Measurements from ENCODE around the gene CEP170. TPM values are rescaled to one million over a fixed set of nuclear protein-coding genes. Genes with fewer than 3 reads are reported as not detected.

The CEP170 gene
- polyA plus RNA-seq, 10 donors, result 41.8 to 82.3 (median 56.2) TPM

DNA sequence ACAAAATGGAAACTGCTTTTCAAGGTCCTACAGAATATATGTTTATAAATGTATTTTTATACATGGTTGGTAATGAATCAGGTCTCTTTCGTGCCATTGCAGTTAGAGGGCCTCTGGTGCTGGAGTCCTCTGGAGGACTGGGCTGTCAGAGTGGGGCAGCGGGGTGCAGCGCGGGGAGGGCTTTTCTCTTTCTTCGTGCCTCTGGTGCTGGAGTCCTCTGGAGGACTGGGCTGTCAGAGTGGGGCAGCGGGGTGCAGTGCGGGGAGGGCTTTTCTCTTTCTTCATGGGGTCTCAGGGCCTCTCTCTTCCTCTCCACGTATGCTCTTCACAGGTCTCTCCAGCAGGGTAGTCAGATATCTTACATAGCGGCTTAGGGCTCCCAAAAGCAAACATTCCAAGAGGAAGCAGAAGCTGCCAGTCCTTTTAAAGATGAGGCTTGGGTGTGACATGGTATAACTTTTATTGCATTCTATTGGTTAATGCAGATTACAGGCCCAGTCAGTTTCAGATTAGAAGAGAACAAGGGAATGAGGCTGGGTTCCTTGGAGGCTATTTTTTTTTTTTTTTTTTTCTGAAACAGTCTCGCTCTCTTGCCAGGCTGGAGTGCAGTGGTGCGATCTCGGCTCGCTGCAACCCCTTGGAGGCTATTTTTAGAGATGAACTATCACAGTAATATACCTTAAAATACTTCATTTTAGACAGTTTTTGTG lies 13.8 kb upstream of the CEP170 start:
- no peak for DNase-seq

DNA sequence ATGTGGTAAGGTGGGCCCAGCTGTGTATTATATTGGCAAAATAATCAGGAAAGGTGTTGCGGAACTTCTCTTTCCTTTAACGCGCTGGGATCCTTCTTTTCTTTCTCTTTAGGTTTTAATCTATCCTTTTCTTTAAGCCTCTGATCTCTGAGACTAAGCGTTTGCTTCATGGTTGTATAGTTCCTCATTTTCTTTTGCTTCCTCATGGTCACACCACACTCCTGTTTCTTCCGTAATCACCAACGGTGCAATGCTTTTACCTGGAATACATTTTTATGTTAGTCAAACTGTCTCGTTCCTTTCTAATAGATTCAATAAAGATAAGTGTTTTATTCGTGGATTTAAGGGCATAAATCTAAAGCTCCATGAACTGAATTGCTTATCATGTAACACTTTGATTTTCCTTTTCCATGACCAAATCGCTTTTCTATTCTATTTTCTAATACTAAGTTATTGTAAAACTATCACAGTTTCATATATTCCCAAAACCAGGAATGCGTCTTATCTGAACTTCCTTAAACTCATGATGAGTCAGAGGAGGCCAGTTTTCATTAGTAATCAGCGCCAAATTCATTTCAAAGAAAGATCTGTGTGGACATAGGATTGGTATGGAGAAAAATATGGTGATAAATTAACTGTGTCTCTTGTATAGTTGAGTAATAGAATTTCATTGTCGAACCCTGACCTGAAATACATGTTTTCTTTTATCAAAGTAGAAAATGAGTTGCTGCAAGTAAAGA lies 13.0 kb upstream of the CEP170 start:
- DNase-seq, result peak in 1 of 3 donors; percentile 86

DNA sequence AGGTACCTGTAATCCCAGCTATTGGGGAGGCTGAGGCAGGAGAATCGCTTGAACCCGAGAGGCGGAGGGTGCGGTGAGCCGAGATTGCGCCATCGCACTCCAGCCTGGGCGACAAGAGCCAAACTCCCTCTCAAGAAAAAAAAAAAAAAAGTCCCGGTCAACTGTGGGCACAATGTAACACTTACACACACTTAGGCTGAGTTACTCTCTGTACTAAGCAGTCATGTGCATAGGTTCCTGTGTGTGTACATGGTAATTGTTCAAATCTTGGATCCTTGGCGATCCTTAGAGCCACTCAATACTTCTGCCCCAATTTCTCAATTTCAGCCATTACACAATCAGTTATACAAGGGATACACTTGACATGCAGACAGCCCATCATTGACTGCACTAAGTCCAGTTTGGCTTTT lies 12.4 kb upstream of the CEP170 start:
- no peak for DNase-seq

DNA sequence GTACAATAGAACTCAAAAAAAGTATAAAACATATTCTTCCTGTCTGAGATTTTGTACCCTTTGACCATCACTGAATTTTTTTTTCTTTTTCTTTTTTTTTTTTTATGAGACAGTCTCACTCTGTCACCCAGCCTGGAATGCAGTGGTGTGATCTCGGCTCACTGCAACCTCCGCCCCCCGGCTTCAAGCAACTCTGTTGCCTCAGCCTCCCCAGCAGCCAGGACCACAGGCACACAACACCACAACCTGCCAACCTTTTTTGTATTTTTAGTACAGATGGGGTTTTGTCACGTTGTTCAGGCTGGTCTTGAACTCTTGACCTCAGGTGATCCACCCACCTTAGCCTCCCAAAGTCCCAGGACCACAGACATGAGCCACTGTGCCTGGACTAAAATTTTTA lies 11.2 kb upstream of the CEP170 start:
- no peak for DNase-seq

DNA sequence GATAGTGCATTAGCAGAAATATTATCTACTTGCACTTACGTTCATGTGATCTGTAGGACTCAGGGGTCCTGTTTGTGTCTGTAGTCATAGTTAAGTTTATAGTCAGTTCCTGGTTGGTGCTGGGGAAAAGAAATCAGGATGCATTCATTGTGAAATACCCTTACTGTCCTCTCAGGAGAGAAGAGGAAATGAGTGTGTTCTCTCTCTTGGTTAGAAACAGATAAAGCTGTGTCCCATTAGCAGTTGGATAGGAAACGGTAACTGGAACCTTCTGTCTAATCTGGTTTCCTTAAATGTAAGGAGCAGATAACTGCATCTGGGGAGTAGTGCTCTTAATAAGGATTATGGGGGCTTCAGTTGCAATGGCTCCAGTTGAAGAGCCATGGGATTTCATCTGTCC lies 9.6 kb upstream of the CEP170 start:
- peak in 2 of 3 donors; percentile 53 to 69 for DNase-seq

DNA sequence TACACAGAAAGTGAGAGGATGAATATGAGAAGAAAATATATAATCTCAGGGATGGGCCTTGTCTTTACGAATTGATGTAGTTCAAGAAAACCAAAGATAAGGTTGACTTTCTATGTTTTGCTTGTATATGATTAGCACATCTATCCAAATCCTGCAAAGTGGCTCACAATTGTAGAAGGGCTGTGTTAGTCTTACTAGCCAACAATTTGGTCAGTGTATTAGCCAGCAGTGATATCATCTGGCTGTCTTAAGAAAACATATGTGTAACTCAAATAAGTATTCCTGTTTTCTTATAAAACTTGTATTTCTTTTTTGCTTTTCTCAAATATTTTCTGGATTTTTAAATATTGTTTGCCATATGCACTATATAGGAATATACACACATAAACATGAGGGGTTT lies 6.3 kb upstream of the CEP170 start:
- DNase-seq, result peak in 2 of 3 donors; percentile 55 to 58

DNA sequence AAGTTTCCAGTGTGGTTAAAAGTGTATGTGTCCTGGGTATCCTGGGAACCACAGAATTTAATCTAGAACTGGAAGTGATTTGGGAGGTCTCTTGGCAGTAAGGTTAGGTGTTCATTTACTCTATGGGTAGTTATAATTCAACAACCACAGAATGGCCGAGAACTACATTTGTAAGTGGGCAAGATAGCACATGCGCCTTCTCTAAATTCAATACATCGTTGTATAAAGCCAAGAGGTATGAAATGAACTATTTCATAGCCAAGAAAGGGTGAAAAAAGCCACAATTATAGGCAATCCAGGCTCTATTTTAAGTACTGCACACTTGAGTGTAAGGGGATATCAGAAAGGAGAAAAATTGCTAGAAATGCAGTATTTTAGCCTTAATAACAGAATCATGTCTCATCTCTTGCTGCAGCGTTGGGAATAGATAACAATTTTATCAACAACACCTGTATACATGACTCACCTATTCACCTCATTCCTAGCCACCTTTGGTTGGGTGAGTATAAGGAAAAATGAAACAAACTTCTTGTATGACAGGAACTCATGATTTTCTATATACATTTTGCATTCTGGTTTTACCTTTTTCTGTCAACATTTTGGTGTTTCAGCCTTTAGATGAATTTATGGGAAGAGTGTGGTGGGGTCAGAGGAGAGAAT lies 5.3 kb upstream of the CEP170 start:
- no peak for DNase-seq

DNA sequence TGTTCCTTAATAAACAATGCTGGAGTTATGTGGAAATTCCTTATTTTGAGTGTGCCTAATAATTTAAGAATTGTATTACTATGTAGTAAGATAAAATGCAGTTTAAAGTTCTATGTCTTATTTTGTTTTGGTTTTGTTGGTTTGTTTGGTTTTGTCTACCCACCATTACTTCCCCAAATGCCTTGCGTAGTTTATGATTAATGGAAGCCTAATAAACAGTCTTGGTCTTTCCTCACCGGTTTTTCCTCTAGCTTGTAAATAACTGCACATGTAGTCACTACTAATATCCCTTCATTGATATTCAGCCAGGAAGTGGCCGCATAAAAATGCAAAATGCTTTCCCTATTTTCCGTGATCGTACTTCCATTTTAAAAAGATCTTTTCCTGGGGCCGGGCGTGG lies 3.6 kb upstream of the CEP170 start:
- no peak for DNase-seq

DNA sequence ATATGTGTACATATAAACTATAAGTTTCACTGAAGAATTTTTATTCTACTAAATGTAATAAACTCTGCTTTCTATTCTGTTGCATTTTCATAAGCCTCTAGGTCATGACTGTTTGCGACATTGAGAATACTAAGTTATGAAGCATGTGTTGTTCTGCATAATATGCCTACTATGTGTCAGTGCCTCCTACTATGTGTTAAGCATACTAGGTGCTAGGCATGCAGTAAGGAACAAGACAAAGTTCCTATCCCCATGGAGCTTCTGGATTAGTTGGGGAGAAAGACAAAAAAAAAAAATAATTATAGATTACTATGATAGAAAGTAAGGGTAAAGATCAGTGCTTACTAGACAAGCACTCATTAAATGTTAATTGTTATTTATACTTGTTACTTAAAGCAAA lies 2.1 kb upstream of the CEP170 start:
- no peak for DNase-seq

DNA sequence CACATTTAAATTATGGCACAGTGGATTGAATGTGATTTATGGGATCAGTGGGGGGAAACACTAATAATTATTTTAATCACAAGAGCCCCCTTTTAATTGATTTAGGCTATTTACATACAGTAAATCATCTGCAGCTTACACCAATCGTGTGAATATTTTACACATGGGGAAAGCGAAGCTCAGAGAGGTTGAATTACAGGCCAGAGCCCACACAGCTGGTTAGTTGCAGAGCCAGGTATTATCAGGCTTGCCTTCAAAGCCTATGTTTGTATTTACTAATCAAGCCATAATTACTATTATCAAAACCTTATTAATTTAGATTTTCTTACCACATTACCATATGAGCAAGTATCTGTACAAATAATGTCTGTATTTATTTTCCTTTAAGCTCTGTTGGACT lies 1.5 kb upstream of the CEP170 start:
- no peak for DNase-seq

DNA sequence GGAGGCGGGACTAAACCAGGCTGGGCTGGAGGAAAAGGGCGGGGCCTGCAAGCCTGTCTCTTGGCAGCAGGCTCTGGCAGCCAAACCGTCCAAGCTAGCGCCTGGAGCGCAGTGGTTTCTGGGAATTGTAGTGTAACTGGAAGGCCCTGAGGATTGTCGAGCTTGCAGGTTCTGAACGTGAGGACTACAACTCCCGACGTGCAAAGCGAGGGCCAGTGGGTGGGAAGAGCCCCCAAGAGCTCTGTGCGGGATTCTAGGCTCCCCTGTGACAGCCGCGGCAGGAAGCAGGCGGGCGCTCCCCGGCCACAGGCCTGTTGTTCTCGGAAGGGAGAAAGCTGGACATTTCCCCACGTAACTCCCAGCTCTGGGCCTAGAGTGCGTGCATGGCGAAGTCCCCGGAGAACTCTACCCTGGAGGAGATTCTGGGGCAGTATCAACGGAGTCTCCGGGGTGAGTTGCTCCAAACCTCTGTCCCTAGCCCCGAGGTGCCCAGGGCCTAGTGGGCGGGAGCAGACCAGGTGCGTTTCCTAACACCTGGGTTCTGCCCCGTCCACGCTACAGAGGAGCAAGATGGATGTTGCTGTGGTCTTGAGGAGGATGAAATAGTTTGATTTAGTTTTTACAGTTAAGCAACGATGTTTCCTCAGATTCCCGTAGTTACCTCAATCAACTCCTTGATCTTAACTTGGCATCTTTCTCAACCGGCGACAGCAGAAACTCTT lies 871 bp upstream of the CEP170 start, which contains the start of gene SDCCAG8:
SDCCAG8 (plus strand) TSS at position 251 of the 722 bp plus-strand sequence; CDS start at position 384, 133 bp downstream.
- DNase-seq, result peak; percentile 99 to 100 (median 100)

DNA sequence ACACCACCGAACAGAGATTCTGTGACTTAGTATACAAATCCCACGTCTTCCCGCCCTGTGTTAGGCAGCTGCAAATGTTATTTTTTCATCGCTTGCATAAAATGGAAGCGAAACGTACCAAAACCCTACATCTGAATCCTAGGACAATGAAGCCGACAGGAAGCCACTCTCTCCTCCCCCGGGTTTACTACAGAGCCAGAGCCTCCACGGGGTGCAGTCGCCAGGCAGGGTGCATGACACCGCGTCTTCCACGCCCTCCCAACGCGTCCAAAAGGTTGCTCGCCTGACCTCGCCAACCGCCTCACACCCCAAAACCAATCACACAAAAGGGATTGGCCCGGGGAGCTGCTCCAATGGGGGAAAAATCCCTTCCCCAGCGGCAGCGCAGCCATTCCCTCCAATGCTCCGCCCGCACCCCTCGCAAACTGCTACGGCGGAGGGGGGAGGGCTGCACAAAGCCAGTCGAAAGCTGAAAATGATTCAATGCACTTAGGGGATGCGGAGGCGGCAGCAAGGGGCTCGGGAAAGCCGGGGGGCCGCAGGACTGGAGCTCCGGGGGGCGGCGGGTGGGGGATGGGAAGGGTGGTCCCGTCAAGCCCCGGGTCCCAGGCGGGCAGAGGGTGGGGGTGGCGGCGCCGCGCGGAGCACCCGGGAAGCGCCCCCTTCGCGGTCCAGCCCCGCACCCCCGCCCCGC lies 701 bp downstream of the CEP170 start:
- DNase-seq, result peak; percentile 52 to 88 (median 66)

DNA sequence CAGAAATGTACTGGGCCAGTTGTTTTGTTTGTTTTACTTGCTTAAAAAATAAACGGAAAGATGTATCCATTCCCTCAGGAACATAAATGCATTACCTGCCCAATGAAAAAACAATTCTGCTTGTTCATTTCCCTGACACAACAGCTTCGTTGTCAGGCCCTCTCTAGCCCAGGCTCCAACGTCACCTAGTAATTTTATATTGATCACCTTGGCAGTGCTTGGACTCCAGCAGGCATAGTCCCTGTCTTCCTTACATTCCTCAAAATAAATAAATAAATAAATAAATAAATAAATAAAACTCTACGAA lies 1.2 kb downstream of the CEP170 start:
- no peak for DNase-seq

DNA sequence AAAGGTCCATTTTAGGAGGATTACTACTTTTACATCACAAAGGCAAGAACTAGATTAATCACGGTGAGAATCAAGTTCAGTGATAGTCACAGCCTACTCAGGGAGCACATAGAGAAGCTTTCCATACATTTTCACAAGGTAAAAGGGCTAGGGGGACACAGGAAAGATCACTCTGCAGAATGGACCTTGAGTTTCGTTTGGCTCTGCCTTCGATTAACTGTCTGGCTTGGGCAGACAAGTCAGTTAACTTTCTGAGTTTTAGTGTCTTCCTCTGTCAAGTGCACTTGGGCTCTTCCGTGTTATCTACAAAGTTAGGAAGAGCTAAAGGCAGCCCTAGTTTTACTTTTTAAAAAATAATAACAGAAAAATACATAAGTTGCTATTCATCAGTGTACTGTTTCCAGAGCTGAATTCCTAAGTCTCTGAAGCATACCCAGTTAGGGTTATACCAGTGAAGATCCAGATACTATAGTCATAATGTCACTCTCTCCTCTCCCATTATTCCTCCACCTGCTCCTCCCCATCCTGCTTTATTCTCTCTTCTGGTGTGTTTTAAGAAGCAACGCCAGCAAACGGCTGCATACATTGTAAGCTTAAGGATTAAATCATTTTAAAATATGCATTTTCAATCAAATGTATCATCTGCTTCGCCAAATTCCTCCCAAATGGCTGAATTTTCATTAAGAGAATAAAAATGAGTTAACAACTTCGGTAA lies 1.7 kb downstream of the CEP170 start:
- DNase-seq, result peak in 1 of 3 donors; percentile 54

DNA sequence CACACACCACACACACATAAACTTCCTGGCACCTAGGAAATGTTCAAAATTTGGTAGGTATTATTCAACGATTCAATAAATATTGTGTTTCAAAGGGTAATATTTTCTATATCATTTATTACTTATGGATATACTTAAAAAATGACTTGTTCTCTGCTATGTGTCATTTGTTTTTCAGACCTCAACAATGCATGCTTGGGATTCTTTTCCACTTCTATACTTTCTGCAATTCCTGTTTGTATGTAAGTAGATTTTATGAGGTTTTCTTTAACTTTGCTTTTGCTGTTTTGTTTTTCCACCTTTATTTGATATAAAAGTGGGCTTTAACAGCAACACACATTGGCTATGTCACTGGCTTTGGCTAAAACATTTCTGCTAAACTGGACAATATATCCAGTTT lies 3.5 kb downstream of the CEP170 start:
- no peak for DNase-seq

DNA sequence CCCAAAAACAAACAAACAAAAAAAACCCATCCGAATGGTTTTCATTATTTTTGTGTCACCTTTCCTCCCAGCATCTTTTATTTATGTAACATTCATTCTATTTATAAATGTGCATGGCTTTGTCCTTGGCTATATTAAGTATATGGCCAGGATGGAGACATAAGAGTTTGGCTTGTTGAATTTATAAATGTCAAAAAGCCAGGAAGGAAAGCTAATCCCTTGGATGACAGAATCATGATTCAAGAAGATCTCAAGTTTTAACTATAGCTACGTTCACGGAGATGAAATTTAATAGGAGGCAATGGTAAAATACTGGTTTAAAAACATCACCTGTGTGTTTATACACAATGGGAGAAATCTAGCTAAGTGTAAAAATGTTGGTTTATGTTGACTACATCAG lies 5.0 kb downstream of the CEP170 start:
- no peak for DNase-seq

DNA sequence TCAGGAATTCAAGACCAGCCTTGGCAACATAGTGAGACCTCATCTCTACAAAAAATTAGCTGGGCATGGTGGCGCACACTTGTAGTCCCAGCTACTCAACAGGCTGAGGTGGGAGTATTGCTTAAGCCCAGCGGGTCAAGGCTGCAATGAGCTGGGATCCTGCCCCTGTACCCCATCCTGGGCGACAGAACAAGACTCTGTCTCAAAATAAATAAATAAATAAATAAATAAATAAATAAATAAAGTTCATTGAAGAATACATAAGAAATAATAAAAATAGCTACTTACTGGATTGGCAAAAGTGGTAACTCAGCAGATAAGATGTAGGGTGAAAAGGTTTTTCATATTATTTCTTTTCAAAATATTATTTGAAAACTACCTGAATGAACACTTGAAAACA lies 5.9 kb downstream of the CEP170 start:
- DNase-seq, result no peak

DNA sequence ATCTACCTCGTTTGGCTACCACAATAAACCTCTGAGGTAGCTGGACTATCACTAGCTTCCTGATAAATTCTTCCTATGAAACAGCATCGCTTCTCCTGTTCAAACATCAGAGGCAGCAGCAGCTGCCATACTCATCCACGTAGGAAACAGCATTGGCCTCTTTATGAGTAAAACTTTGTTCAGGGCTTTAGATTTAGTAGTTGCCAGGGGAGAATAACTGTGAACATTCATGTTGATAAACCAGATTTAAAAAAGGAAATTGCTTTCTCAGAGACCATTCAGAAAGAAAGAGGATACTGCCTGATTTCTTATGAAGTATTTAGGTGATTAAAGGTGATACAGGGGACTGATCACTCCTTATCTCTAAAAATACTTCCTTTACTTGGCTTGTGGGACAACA lies 7.2 kb downstream of the CEP170 start:
- DNase-seq, result no peak

DNA sequence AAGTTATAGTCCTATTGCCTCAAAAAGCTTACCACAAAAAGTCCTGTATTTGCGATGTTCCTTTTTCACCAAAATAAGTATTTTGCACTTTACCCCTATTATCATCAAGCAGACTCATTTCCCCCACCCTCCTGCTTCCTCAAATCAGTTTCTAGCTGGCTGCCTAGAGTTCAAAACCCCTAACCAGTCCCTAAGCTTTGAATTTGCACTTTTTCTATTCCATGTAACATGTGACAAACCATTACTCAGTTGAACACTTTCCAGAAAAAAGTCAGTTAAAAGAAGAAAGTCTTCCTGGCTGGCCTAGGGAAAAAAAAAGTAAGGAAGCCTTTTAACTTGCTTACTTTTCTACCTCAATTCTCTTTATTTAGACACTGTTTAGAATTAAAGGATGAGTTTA lies 8.2 kb downstream of the CEP170 start:
- peak in 1 of 3 donors; percentile 20 for DNase-seq

DNA sequence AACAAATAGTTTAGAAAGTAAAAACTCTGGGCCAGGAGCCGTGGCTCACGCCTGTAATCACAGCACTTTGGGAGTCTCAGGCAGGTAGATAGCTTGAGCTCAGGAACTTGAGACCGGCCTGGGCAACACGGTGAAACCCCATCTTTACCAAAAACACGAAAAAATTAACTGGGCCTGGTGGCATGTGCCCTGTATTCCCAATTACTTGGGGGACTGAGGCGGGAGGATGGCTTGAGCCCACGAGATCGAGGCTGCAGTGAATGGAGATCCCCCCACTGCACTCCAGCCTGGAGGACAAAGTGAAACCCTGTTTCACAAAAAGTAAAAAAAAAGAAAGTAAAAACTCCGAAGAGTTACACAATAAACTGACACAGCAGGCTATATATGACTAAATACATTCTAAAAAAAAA lies 10.6 kb downstream of the CEP170 start:
- DNase-seq, result no peak

All from muscle of back (tissue), 11 donors.